Activated naive CD4-positive, alpha-beta T cell treated with anti-CD3 and anti-CD28 coated beads, Interleukin-2, amount 10 ng/mL, durations not matched to agents 7 days and 5 days (primary cell): Measurements from ENCODE around the gene TELO2.

Experiments used
- CTCF ChIA-PET: fragments of 350-600 bp; sonication (Branson Sonifier 250); formaldehyde crosslinking; loops from one replicate; lab custom pipeline; 2021; ENCODE audit warnings: antibody characterized with exemption; lab: Charles Lee
- DNase-seq: peaks from one replicate; pipeline ENCODE4 v3.0.0-alpha.2; 2020
- H3K27ac Mint-ChIP-seq: one replicate; pipeline ENCODE4 v1.8.0; 2021; ENCODE audit warnings: mild to moderate bottlenecking, moderate library complexity, mixed read lengths
- H3K27me3 Mint-ChIP-seq: one replicate; pipeline ENCODE4 v1.8.0; 2021; ENCODE audit warnings: mild to moderate bottlenecking, mixed read lengths
- H3K36me3 Mint-ChIP-seq: one replicate; pipeline ENCODE4 v1.8.0; 2021; ENCODE audit warnings: mixed read lengths
- H3K4me1 Mint-ChIP-seq: one replicate; pipeline ENCODE4 v1.8.0; 2021; ENCODE audit warnings: mixed read lengths
- H3K4me3 Mint-ChIP-seq: one replicate; pipeline ENCODE4 v1.8.0; 2021; ENCODE audit warnings: mild to moderate bottlenecking, moderate library complexity, mixed read lengths
- H3K9me3 Mint-ChIP-seq: one replicate; pipeline ENCODE4 v1.8.0; 2021; ENCODE audit warnings: mixed read lengths

Gene TELO2

DNA sequence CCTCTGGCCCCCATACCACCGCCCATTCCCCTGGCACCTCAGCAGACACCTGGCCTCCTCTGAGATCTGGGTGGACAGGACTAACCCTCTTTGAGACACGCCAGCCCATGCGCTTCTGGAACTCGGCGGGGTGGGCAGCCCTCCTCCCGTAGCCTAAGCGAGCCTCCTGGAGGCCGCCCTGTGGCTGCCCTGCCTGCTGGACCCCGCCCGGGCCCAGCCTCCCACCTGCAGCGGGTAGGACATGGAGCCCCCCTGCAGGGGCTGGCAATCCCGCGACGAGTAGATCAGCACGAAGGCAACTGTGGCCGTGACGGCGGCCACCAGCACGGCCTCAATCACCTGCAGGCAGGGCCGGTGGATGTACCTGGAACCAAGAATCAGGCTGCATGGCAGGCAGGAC lies 40.6 kb upstream of the TELO2 start:
- Mint-ChIP-seq H3K4me3 (no peak overlapping the region), H3K27ac (no peak overlapping the region), H3K27me3 (no peaks in the 10 kb centered on the region), H3K36me3 (peaks cover 5% of the 10 kb centered on the region), H3K4me1 (peaks cover 9% of the 10 kb centered on the region), H3K9me3 (no peaks in the 10 kb centered on the region)
- DNase-seq: no peak
- CTCF ChIA-PET: no interaction called here

- H3K36me3 Mint-ChIP-seq: peaks cover 3% of the 10 kb centered on the region
- no peaks in the 10 kb centered on the region for H3K27me3 Mint-ChIP-seq
- CTCF ChIA-PET: no interaction called here
- H3K4me3 Mint-ChIP-seq: peak overlapping the region; percentile 38
- H3K9me3 Mint-ChIP-seq: no peaks in the 10 kb centered on the region
- peak overlapping the region; percentile 89 for H3K27ac Mint-ChIP-seq
- peaks cover 9% of the 10 kb centered on the region for H3K4me1 Mint-ChIP-seq
- no peak for DNase-seq
Measured at GRCh38 chr16:1453316-1453715, 39.8 kb upstream of the TELO2 start.

GRCh38 chr16:1454561-1454960 lies 38.6 kb upstream of the TELO2 start:
- CTCF ChIA-PET: no interaction called here
- Mint-ChIP-seq H3K4me1 (peaks cover 14% of the 10 kb centered on the region), H3K27me3 (no peaks in the 10 kb centered on the region), H3K4me3 (no peak overlapping the region), H3K36me3 (peaks cover 3% of the 10 kb centered on the region), H3K27ac (peak overlapping the region; percentile 89), H3K9me3 (no peaks in the 10 kb centered on the region)
- DNase-seq: no peak

GRCh38 chr16:1455190-1456171 lies 37.7 kb upstream of the TELO2 start:
- no peaks in the 10 kb centered on the region for H3K27me3 Mint-ChIP-seq
- H3K4me3 Mint-ChIP-seq: no peak overlapping the region
- DNase-seq: no peak
- no peak overlapping the region for H3K27ac Mint-ChIP-seq
- H3K9me3 Mint-ChIP-seq: no peaks in the 10 kb centered on the region
- CTCF ChIA-PET: no interaction called here
- H3K4me1 Mint-ChIP-seq: peaks cover 14% of the 10 kb centered on the region
- H3K36me3 Mint-ChIP-seq: peaks cover 3% of the 10 kb centered on the region

GRCh38 chr16:1456951-1457350 lies 36.2 kb upstream of the TELO2 start:
- no peaks in the 10 kb centered on the region for H3K27me3 Mint-ChIP-seq

GRCh38 chr16:1457489-1458245 lies 35.5 kb upstream of the TELO2 start:
- Mint-ChIP-seq H3K27ac (no peak overlapping the region), H3K27me3 (no peaks in the 10 kb centered on the region), H3K4me3 (no peak overlapping the region), H3K36me3 (peaks cover 4% of the 10 kb centered on the region), H3K4me1 (peaks cover 14% of the 10 kb centered on the region), H3K9me3 (no peaks in the 10 kb centered on the region)
- DNase-seq: no peak
- CTCF ChIA-PET: no interaction called here

More at GRCh38 chr16:1456951-1457350, 36.2 kb upstream of the TELO2 start:
- Mint-ChIP-seq H3K4me3 (no peak overlapping the region), H3K9me3 (no peaks in the 10 kb centered on the region), H3K36me3 (peaks cover 3% of the 10 kb centered on the region), H3K4me1 (peaks cover 14% of the 10 kb centered on the region), H3K27ac (no peak overlapping the region)
- DNase-seq: no peak
- CTCF ChIA-PET: no interaction called here

DNA sequence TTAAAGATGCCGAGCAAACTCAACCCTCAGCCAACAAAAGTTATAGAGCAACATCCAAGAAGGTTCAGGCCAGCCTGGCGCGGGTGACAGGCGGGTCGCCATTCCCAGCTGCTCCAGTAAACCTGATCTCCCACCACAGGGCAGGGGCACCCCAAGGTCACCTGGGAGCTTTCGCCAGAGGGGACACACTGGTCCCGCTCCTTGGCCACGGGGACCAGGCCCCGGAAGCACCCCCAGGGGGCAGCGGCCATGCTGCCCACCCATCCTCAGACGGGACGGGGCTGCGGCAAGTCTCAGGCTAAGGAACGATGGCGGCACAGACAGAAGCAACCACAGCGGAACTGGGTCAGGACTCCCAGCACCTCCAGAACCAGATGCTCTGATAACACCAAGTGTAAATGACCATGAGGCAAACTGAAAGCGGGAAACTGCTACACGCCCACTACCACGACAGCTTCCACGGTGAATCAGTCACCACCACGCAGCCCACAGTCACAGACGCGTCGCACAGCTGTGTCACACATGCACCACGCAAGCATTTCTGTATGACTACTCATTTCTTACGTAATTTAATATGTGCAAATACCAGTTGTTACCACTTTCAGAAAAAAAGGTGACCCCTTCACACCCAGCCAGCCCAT lies 34.7 kb upstream of the TELO2 start:
- no peaks in the 10 kb centered on the region for H3K9me3 Mint-ChIP-seq
- DNase-seq: no peak
- peaks cover 5% of the 10 kb centered on the region for H3K36me3 Mint-ChIP-seq
- CTCF ChIA-PET: no interaction called here
- no peak overlapping the region for H3K27ac Mint-ChIP-seq
- no peaks in the 10 kb centered on the region for H3K27me3 Mint-ChIP-seq
- H3K4me3 Mint-ChIP-seq: no peak overlapping the region
- peaks cover 14% of the 10 kb centered on the region for H3K4me1 Mint-ChIP-seq

DNA sequence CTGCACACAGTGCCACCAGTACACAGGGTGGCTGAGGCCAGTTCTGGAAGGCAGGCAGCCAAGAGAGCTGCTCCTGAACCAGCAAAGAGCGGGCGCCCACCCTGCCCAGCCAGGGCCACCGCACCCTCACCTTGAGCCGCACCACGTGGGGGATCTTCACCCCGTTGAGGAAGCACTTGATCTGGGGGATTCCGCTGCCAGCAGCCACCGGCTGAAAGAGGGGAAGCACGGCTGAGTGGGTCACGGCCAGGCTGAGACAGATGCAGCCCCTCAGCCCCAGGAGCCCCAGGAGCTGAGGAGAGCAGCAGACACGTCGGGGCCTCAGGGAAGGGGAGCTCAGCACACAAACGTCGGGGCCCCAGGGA lies 34.2 kb upstream of the TELO2 start:
- Mint-ChIP-seq H3K9me3 (no peaks in the 10 kb centered on the region), H3K4me3 (no peak overlapping the region), H3K27ac (no peak overlapping the region), H3K36me3 (peaks cover 4% of the 10 kb centered on the region), H3K4me1 (peaks cover 9% of the 10 kb centered on the region), H3K27me3 (no peaks in the 10 kb centered on the region)
- CTCF ChIA-PET: no interaction called here
- DNase-seq: no peak

DNA sequence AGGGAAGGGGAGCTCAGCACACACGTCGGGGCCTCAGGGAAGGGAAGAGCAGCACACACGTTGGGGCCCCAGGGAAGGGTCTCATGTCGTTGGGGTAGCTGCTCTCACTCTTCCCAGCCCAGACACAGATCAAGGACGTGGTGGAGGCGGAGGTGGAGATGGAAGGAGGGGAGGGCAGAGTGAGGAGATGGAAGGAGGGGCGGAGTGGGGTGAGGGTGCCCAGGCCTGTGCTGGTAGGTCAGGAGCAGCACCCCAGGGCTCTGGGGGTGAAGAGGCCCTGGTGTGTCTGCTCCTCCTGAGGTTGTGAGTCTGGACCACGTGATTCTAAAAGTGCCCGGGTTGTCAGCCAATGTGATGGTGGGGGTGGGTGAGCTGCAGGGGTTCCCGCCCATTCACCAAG lies 33.2 kb upstream of the TELO2 start:
- H3K27ac Mint-ChIP-seq: no peak overlapping the region
- DNase-seq: no peak
- CTCF ChIA-PET: no interaction called here
- peaks cover 4% of the 10 kb centered on the region for H3K36me3 Mint-ChIP-seq
- peaks cover 4% of the 10 kb centered on the region for H3K4me1 Mint-ChIP-seq
- no peaks in the 10 kb centered on the region for H3K9me3 Mint-ChIP-seq
- no peak overlapping the region for H3K4me3 Mint-ChIP-seq
- H3K27me3 Mint-ChIP-seq: no peaks in the 10 kb centered on the region

- peaks cover 4% of the 10 kb centered on the region for H3K4me1 Mint-ChIP-seq
- DNase-seq: no peak
- H3K27me3 Mint-ChIP-seq: no peaks in the 10 kb centered on the region
- H3K36me3 Mint-ChIP-seq: peaks cover 4% of the 10 kb centered on the region
- CTCF ChIA-PET: no interaction called here
- H3K4me3 Mint-ChIP-seq: no peak overlapping the region
- no peak overlapping the region for H3K27ac Mint-ChIP-seq
- H3K9me3 Mint-ChIP-seq: no peaks in the 10 kb centered on the region
Measured at GRCh38 chr16:1460602-1461138, 32.5 kb upstream of the TELO2 start.

DNA sequence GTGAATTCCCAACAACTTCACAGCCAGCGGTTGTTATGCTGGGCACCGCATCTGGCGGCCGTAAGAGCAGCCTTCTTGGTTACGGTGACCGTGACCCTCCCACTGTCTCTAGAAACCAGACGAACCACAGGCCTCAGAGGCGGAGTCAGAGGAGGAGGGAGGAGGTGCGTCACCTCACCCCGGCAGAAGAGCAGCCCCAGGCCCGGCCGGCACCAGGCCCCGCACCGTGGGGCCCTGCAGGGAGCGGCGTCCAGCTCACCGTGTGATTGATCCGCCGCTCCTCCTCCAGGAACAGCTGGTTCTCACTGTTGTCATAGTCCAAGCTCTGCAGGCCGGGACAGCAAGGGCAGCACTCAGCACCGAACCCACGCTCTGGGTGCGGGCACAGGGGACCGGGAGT lies 32.0 kb upstream of the TELO2 start:
- CTCF ChIA-PET: no interaction called here
- Mint-ChIP-seq H3K4me1 (peaks cover 4% of the 10 kb centered on the region), H3K9me3 (no peaks in the 10 kb centered on the region), H3K36me3 (peaks cover 4% of the 10 kb centered on the region), H3K27ac (no peak overlapping the region), H3K27me3 (no peaks in the 10 kb centered on the region), H3K4me3 (no peak overlapping the region)
- DNase-seq: no peak

- H3K27me3 Mint-ChIP-seq: no peaks in the 10 kb centered on the region
- H3K4me3 Mint-ChIP-seq: no peak overlapping the region
- CTCF ChIA-PET: no interaction called here
- no peaks in the 10 kb centered on the region for H3K9me3 Mint-ChIP-seq
- peaks cover 4% of the 10 kb centered on the region for H3K36me3 Mint-ChIP-seq
- no peak for DNase-seq
- no peak overlapping the region for H3K27ac Mint-ChIP-seq
- no peaks in the 10 kb centered on the region for H3K4me1 Mint-ChIP-seq
Measured at GRCh38 chr16:1464196-1464893, 28.8 kb upstream of the TELO2 start.

DNA sequence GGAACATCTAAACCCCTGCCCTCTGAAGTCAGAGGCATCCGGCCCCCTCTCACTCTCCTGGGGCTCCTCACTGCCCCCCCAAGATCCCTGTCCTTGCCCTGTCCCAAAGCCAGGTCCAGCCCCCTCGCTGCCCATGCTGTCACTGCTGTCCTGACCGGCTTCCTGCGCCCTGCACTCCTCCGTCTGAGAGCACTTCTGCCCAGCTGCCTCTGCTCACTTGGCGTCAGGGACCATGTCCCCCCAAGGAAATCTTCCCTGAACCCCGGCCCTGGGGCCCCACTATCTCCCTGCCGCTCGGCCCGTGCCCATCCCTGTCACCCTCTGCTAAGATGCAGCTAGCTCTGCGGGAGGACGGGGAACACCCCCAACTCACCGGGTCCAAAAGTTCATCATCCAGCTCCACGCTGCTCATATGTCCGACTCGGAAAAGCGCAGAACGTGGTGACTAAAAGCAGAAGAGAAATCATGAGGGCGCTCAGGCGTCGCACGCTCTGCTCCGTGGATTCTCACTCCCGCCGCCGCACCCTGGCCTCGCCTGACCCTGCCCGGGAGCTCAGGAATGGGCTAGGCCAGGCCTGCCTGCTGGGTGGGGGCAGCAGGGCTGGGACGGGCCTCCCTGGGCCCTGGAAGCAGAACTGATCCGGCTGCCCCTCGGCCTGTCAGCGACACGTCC lies 28.1 kb upstream of the TELO2 start:
- Mint-ChIP-seq H3K27ac (no peak overlapping the region), H3K4me3 (no peak overlapping the region), H3K9me3 (no peaks in the 10 kb centered on the region), H3K4me1 (peaks cover 2% of the 10 kb centered on the region), H3K36me3 (peaks cover 4% of the 10 kb centered on the region), H3K27me3 (no peaks in the 10 kb centered on the region)
- DNase-seq: no peak
- CTCF ChIA-PET: no interaction called here
